NB4 (cell line): ENCODE data around the gene TPR.

Source experiments
- DNase-seq: peaks from one replicate; pipeline ENCODE4 v3.0.0; 2010; ENCODE audit warnings: low read depth
- H3K4me3 ChIP-seq: one replicate; pipeline ENCODE4 v1.5.1; 2011; ENCODE audit warnings: mild to moderate bottlenecking, low read depth, low read length, moderate library complexity
- CTCF ChIP-seq: IDR thresholded peaks from one replicate; pipeline ENCODE4 v1.5.1; 2012; ENCODE audit warnings: low read depth, low read length
- MAX ChIP-seq: IDR thresholded peaks from 2 replicates; pipeline ENCODE4 v1.6.1; 2011; ENCODE audit warnings: low read depth, low read length
- MYC ChIP-seq: IDR thresholded peaks from 2 replicates; pipeline ENCODE4 v1.6.1; 2011; ENCODE audit warnings: low read depth, low read length
- POLR2A ChIP-seq: IDR thresholded peaks from 2 replicates; pipeline ENCODE4 v1.6.1; 2011; ENCODE audit warnings: mild to moderate bottlenecking; ENCODE audit not compliant: insufficient read length; ENCODE audit errors: extremely low read depth

Gene TPR

GRCh38 chr1:186299570-186299969 lies 75.5 kb downstream of the TPR start:
- DNase-seq: no peak
- no peak for TF ChIP-seq POLR2A
- TF ChIP-seq MAX: no peak
- TF ChIP-seq MYC: no peak
- no peak for TF ChIP-seq CTCF
- no peak overlapping the region for H3K4me3 ChIP-seq

- no peak for DNase-seq
- TF ChIP-seq CTCF: no peak
- no peak for TF ChIP-seq MAX
- TF ChIP-seq POLR2A: no peak
- no peak for TF ChIP-seq MYC
- no peak overlapping the region for H3K4me3 ChIP-seq
These were observed 76.2 kb downstream of the TPR start for GRCh38 chr1:186298851-186299250.

- DNase-seq: no peak
- no peak overlapping the region for H3K4me3 ChIP-seq
- no peak for TF ChIP-seq MAX
- TF ChIP-seq POLR2A: no peak
- no peak for TF ChIP-seq CTCF
- no peak for TF ChIP-seq MYC
These were observed 77.5 kb downstream of the TPR start for GRCh38 chr1:186297439-186298045.

- no peak for DNase-seq
- TF ChIP-seq MYC (no peak), CTCF (no peak), MAX (no peak)
- H3K4me3 ChIP-seq: no peak within 1 kb of the TSS
These were observed 79.1 kb downstream of the TPR start, which contains the start of gene PRG4 for GRCh38 chr1:186295980-186296379. Gene PRG4 (plus strand): TSS chr1:186296279.

GRCh38 chr1:186292875-186293274 lies 82.2 kb downstream of the TPR start:
- no peak overlapping the region for H3K4me3 ChIP-seq
- TF ChIP-seq MAX (no peak), CTCF (no peak), MYC (no peak), POLR2A (no peak)
- no peak for DNase-seq
